ENCODE measurements around the gene TSPAN5. TPM values are rescaled to one million over a fixed set of nuclear protein-coding genes. Genes with fewer than 3 reads are reported as not detected.
A peak's percentile ranks its signal among the peaks of the same experiment; 100 is the strongest.

Gene TSPAN5
- polyA plus RNA-seq, 1 donor from 2014 or later = 18.8 TPM

GRCh38 chr4:98556451-98556850, 102.0 kb downstream of the TSPAN5 start:
- no peak overlapping the region for H3K27ac ChIP-seq (ENCODE audit: low read length)
- H3F3A ChIP-seq (ENCODE audit: insufficient read depth, low read length, poor library complexity, severe bottlenecking) = no peaks in the 10 kb centered on the region
- TF ChIP-seq RAD21 (conservative IDR thresholded peaks at IDR 0.05) (no peak), SMC3 (conservative IDR thresholded peaks at IDR 0.05; ENCODE audit: poor library complexity) (no peak), CTCF (IDR thresholded peaks at IDR 0.05; ENCODE audit: poor library complexity, severe bottlenecking) (no peak), MXI1 (conservative IDR thresholded peaks at IDR 0.05; ENCODE audit: poor library complexity, severe bottlenecking) (no peak), TAF1 (IDR thresholded peaks at IDR 0.05; ENCODE audit: low read depth) (no peak), EP300 (conservative IDR thresholded peaks at IDR 0.05; ENCODE audit: poor library complexity, severe bottlenecking) (no peak), REST (IDR thresholded peaks at IDR 0.05; ENCODE audit: borderline replicate concordance) (no peak), EZH2 (IDR thresholded peaks at IDR 0.05; ENCODE audit: borderline replicate concordance, insufficient read depth, low read length, poor library complexity, severe bottlenecking) (no peak), POLR2AphosphoS5 (IDR thresholded peaks at IDR 0.05) (no peak)
- H3K79me2 ChIP-seq (replicated peaks; ENCODE audit: insufficient read depth, low read length) = peaks cover 4% of the 10 kb centered on the region
- H3K9ac ChIP-seq (ENCODE audit: low read length) = no peak overlapping the region
- H3K4me3 ChIP-seq (ENCODE audit: low read length) = no peak overlapping the region
- H3K4me2 ChIP-seq (ENCODE audit: low read length) = no peak overlapping the region
- no peak overlapping the region for H2AFZ ChIP-seq (ENCODE audit: low read depth, low read length)
- H3K36me3 ChIP-seq (ENCODE audit: insufficient read depth, low read length) = no peaks in the 10 kb centered on the region
- H3K9me3 ChIP-seq (ENCODE audit: low read length) = no peaks in the 10 kb centered on the region
- H4K20me1 ChIP-seq (ENCODE audit: insufficient read depth) = no peaks in the 10 kb centered on the region
- H3K9me2 ChIP-seq (ENCODE audit: insufficient read depth, low read length) = no peaks in the 10 kb centered on the region
- H3K27me3 ChIP-seq (ENCODE audit: insufficient read depth, low read depth, low read length) = no peaks in the 10 kb centered on the region

GRCh38 chr4:98555798-98556445, 102.5 kb downstream of the TSPAN5 start:
- Histone ChIP-seq H3K9ac (ENCODE audit: low read length) (no peak overlapping the region), H3K4me2 (ENCODE audit: low read length) (no peak overlapping the region), H2AFZ (ENCODE audit: low read depth, low read length) (no peak overlapping the region), H3K79me2 (replicated peaks; ENCODE audit: insufficient read depth, low read length) (peaks cover 4% of the 10 kb centered on the region), H3K9me3 (ENCODE audit: low read length) (no peaks in the 10 kb centered on the region), H3K9me2 (ENCODE audit: insufficient read depth, low read length) (no peaks in the 10 kb centered on the region), H3F3A (ENCODE audit: insufficient read depth, low read length, poor library complexity, severe bottlenecking) (no peaks in the 10 kb centered on the region), H4K20me1 (ENCODE audit: insufficient read depth) (no peaks in the 10 kb centered on the region), H3K27ac (ENCODE audit: low read length) (peak overlapping the region; percentile 29), H3K36me3 (ENCODE audit: insufficient read depth, low read length) (no peaks in the 10 kb centered on the region), H3K4me3 (ENCODE audit: low read length) (no peak overlapping the region), H3K27me3 (ENCODE audit: insufficient read depth, low read depth, low read length) (no peaks in the 10 kb centered on the region)
- no peak for TF ChIP-seq POLR2AphosphoS5 (IDR thresholded peaks at IDR 0.05)
- TF ChIP-seq TAF1 (IDR thresholded peaks at IDR 0.05; ENCODE audit: low read depth) = no peak
- TF ChIP-seq SMC3 (conservative IDR thresholded peaks at IDR 0.05; ENCODE audit: poor library complexity) = no peak
- TF ChIP-seq REST (IDR thresholded peaks at IDR 0.05; ENCODE audit: borderline replicate concordance) = no peak
- no peak for TF ChIP-seq EZH2 (IDR thresholded peaks at IDR 0.05; ENCODE audit: borderline replicate concordance, insufficient read depth, low read length, poor library complexity, severe bottlenecking)
- no peak for TF ChIP-seq EP300 (conservative IDR thresholded peaks at IDR 0.05; ENCODE audit: poor library complexity, severe bottlenecking)
- TF ChIP-seq MXI1 (conservative IDR thresholded peaks at IDR 0.05; ENCODE audit: poor library complexity, severe bottlenecking) = no peak
- no peak for TF ChIP-seq CTCF (IDR thresholded peaks at IDR 0.05; ENCODE audit: poor library complexity, severe bottlenecking)
- TF ChIP-seq RAD21 (conservative IDR thresholded peaks at IDR 0.05) = no peak

All from neural cell (in vitro differentiated cells).